Measurements from ENCODE around the gene MPPED1.

Gene MPPED1

GRCh38 chr22:43449831-43450225 lies 38.0 kb downstream of the MPPED1 start:
- Mint-ChIP-seq H3K9me3 (no peaks in the 10 kb centered on the region), H3K36me3 (ENCODE audit: low read depth) (no peaks in the 10 kb centered on the region), H3K4me3 (no peak overlapping the region), H3K27ac (no peak overlapping the region), H3K4me1 (peaks cover 17% of the 10 kb centered on the region), H3K27me3 (ENCODE audit: low read depth, poor library complexity) (peaks cover 22% of the 10 kb centered on the region)
- no peak for DNase-seq
- no peak for TF ChIP-seq CTCF (IDR thresholded peaks at IDR 0.05)

DNA sequence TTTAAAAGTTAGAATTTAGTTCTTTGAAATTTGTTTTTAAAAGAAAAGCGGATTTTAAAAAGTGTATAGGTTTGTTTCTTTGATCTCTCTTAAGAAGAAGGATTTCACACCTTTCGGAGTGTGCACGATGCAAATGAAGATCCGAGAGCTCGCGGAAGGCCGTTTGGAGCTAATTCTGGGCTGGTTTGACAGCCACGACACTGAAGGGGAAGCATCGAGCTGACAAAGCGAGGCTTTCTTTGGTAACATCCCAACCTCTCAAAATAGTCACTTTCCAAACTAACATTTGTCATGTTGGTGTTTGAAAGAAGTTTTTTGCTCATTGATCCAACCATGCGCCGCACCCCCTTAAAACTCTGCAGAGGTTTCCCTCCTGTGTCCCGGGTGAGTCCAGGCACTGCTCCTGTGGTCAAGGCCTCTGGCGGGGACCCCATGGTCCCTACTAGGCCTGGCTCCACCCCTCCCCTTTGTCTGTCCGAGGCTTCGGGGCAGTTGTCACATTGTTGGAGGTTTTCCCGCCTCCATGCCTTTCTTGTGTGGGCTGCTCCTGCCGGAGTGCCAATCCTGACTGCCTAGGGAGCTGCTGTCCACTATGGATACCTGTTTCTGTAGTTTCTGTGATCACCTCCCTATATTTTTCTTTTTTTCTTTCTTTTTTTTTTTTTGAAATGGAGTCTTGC lies 39.7 kb downstream of the MPPED1 start:
- Mint-ChIP-seq H3K27me3 (ENCODE audit: low read depth, poor library complexity) (peaks cover 22% of the 10 kb centered on the region), H3K4me1 (peaks cover 32% of the 10 kb centered on the region), H3K27ac (no peak overlapping the region)

GRCh38 chr22:43455846-43456245 lies 44.0 kb downstream of the MPPED1 start:
- no peak for TF ChIP-seq CTCF (IDR thresholded peaks at IDR 0.05)
- Mint-ChIP-seq H3K36me3 (ENCODE audit: low read depth) (no peaks in the 10 kb centered on the region), H3K27ac (peak overlapping the region; percentile 97), H3K9me3 (peaks cover 24% of the 10 kb centered on the region), H3K4me1 (peaks cover 32% of the 10 kb centered on the region), H3K27me3 (ENCODE audit: low read depth, poor library complexity) (peaks cover 39% of the 10 kb centered on the region), H3K4me3 (peak overlapping the region; percentile 1)
- DNase-seq = no peak

More for the DNA sequence above, 39.7 kb downstream of the MPPED1 start:
- no peaks in the 10 kb centered on the region for H3K36me3 Mint-ChIP-seq (ENCODE audit: low read depth)
- no peaks in the 10 kb centered on the region for H3K9me3 Mint-ChIP-seq
- no peak for TF ChIP-seq CTCF (IDR thresholded peaks at IDR 0.05)
- DNase-seq = no peak
- no peak overlapping the region for H3K4me3 Mint-ChIP-seq

DNA sequence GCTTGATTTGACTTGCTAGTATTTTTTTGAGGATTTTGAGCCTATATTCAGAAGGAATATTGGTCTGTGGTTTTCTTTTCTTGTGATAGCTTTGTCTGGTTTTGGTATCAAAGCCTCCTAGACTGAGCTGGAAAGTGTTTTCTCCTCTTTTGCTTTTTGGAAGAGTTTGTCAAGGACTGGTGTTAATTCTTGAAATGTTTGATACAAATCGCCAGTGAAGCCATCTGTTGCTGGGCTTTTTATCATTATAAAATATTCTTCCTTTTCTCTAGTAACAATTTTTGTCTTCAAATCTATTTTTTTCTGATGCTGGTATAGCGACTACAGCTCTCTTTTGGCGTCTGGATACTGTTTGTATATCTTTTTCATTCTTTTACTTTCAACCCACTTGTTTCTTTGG lies 45.2 kb downstream of the MPPED1 start:
- TF ChIP-seq CTCF (IDR thresholded peaks at IDR 0.05) = no peak
- H3K27me3 Mint-ChIP-seq (ENCODE audit: low read depth, poor library complexity) = peaks cover 36% of the 10 kb centered on the region
- no peak overlapping the region for H3K27ac Mint-ChIP-seq
- no peak for DNase-seq
- no peaks in the 10 kb centered on the region for H3K36me3 Mint-ChIP-seq (ENCODE audit: low read depth)
- H3K9me3 Mint-ChIP-seq = peaks cover 35% of the 10 kb centered on the region
- H3K4me3 Mint-ChIP-seq = no peak overlapping the region
- H3K4me1 Mint-ChIP-seq = peaks cover 26% of the 10 kb centered on the region

- H3K4me1 Mint-ChIP-seq = peaks cover 11% of the 10 kb centered on the region
- peaks cover 59% of the 10 kb centered on the region for H3K9me3 Mint-ChIP-seq
- no peak for TF ChIP-seq CTCF (IDR thresholded peaks at IDR 0.05)
- H3K36me3 Mint-ChIP-seq (ENCODE audit: low read depth) = peaks cover 14% of the 10 kb centered on the region
- H3K27ac Mint-ChIP-seq = no peak overlapping the region
- H3K27me3 Mint-ChIP-seq (ENCODE audit: low read depth, poor library complexity) = peaks cover 59% of the 10 kb centered on the region
- DNase-seq = no peak
- H3K4me3 Mint-ChIP-seq = no peak overlapping the region
Measured at GRCh38 chr22:43462701-43463100, 50.9 kb downstream of the MPPED1 start.

GRCh38 chr22:43464809-43465208 lies 53.0 kb downstream of the MPPED1 start:
- Mint-ChIP-seq H3K4me1 (peaks cover 12% of the 10 kb centered on the region), H3K27ac (no peak overlapping the region), H3K4me3 (no peak overlapping the region), H3K9me3 (peaks cover 46% of the 10 kb centered on the region), H3K36me3 (ENCODE audit: low read depth) (peaks cover 14% of the 10 kb centered on the region), H3K27me3 (ENCODE audit: low read depth, poor library complexity) (peaks cover 66% of the 10 kb centered on the region)
- DNase-seq = no peak
- TF ChIP-seq CTCF (IDR thresholded peaks at IDR 0.05) = no peak
